ENCODE results near the gene ANKRD13A.

ANKRD13A gene

DNA sequence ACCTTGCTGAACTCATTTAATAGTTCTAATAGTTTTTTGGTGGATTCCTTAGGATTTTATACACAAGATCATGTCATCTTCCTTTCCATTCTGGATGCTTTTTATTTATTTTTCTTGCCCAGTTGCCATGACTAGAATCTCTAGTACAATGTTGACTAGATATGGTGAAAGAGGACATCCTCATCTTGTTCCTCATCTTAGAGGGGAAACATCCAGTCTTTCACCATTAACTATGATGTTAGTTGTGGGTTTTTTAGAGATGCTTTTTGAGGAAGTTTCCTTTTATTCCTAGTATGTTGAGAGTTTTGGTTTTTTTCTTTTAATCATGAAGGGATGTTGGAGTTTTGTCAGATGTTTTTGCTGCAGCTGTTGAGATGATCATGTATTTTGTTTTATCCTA is 8.7 kb downstream of the ANKRD13A start:
- DNase-seq (ENCODE audit: low spot score), result no peak

DNA sequence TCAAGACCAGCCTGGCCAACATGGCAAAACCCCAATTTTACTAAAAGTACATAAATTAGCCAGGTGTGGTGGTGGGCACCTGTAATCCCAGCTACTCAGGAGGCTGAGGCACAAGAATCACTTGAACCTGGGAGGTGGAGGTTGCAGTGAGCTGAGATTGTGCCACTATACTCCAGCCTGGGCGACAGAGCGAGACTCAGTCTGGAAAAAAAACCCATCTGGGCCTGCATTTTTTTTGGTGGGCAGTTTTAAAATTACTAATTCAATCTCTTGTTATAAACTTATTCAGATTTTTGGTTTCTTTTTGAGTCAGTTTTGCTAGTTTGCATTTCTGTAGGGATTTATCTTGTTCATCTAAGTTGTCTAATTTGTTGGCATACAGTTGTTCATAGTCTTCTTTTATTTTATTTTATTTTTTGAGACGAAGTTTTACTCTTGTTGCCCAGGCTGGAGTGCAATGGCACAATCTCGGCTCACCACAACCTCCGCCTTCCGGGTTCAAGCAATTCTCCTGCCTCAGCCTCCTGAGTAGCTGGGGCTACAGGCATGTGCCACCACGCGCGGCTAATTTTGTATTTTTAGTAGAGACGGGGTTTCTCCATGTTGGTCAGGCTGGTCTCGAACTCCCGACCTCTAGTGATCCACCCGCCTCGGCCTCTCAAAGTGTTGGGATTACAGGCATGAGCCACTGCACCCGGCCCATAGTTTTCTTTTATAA is 9.6 kb downstream of the ANKRD13A start:
- peak; percentile 76 for DNase-seq (ENCODE audit: low spot score)

DNA sequence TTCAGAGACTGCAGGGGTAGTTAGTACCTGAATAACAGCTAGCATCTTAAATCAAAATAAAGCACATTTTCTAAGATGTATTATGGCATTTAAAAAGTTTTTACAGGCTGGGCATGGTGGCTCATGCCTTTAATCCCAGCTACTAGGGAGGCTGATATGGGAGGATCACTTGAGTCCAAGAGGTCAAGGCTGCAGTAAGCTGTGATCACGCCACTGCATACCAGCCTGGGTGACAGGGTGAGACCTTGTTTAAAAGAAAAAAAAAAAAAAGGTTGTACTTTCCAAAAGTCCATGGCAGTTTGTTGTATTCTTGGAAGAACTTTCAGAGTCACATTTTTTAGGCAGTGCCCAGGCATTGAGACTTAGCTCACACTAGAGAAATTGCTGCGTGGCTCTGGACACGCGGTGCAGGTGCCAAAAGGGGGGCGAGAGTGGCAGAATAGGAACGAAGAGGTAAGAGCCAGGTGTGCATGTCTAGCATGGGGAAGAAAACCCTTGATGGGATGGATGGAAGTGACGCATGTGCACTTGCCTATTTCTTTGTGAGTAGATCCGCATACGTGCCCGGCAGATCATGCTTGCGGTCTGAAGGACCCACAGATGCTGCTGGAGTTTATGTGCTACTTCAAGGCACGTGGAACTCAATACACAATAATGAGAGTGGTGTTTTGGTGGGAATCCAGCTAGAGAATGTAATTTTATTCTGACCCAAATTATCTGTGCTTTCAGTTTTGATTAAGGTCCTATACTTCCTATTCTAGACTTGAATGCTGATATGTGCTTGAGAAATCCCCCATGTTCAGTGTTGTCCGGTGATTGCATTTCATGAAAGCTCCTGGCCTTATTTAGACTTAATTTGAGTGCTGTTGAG is 11.9 kb downstream of the ANKRD13A start:
- DNase-seq (ENCODE audit: low spot score), result peak; percentile 29

DNA sequence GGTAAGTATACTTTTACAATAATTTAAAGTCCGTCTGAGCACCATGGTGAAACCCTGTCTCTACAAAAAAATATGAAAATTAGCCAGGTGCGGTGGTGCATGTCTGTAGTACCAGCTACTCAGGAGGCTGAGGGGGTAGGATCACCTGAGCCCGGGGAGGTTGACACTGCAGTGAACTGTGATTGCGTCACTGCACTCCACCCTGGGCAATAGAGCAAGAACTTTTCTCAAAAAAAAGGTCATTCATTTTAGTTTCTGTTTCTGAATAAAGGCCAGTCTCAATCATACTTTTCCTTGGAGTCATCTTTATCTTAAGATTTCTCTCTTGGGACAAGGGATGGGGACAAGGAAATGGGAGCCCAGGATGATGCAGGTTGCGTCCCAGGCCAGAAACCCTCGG is 12.9 kb downstream of the ANKRD13A start:
- no peak for DNase-seq (ENCODE audit: low spot score)

DNA sequence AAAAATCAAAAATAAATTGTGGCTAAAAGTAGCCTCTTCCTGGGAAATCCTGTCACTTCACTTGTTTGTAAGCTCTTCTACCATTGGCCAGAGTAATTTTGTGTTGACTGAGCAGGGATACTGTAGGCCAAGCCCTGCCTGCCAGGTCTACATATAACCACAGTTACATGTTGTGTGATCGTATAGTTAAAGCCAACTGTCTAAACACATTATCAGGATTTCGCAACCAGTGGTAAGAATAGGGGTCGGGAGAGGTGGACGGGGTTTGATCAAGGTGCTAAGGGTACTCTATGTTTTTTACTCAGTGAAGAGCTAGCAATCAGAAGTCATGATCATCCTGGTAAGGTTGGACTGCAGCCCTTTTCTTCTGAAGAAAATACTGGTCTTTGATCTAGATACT is 13.4 kb downstream of the ANKRD13A start:
- DNase-seq (ENCODE audit: low spot score), result peak; percentile 27

DNA sequence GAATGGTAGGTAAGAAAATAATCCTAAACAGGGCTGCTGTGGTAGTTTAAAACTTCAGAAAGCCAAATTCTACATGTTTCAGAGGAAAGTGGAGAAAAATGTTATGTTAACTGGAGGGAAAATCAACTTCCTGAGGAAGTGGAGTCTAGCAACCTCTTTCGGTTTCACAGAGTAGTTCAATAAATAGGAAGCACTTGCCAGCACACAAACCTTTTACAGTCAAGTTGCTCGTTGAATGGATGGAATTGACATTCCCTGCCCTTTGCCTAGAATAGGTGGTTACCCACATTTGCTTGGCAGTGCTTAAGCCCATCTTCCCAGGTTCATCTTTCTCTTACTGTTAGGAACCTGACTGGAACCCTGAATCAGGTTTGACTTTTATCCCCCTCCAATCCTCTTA is 15.9 kb downstream of the ANKRD13A start:
- peak; percentile 35 for DNase-seq (ENCODE audit: low spot score)

DNA sequence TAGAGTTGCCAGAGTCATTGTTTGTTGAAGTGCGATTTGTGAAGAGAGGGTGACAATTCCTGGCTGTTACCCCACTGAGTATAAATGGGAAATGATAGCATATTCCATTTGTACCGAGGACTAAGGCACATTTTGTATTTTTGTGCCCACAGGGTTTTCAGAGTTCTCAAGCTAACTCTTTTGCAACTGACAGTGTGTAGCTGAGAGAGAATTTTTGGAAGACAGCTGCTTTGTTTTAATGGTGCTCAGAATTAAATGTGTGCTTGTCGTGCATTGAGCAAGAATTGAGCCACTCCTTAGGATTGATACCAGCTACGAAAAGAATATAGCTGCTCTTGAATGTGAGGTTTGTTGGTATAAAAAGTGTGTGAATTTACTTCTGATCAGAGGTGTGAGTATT is 21.7 kb downstream of the ANKRD13A start:
- DNase-seq (ENCODE audit: low spot score), result no peak

DNA sequence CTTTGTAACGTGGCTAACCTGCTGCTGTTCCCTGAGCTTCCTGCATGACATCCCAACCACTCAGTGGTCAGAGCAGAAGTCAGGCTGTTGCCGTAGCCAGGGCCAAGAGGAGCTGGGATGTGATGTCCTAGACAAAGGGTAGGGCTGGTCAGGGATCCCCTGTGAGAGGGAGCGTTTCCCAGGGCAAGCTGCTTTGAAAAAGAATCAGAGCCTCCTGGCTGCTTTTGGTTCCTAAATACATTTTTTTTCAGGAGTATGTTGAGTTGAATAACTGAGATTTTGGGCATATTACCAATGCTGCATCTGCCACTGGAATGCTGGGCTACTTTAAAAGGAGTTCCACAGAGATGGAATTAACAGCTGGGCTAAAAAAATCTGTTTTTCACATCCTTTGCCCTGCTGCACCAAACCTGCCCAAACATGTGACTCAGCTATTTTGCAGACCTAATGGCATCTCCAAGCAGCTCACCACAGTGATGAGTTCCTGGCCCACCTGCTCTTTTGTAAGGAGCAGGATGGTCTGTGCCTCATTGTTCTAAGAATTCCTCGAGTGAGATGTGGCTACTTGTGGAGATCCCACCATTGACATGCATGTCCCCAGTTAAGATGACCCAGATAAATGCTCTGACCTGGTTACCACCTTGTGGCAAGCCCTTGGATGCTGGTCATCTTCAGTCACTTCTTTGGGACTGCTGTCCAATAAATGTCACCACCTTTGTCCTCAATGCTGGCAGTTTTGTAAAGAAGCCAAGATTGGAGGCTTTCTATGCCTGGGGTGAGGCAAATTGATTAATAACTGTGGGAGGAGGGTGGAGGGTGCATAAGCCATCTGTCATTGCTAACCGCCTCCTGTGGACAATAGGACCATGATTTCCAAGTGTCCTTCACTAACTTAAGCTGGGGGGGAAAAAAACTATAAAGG is 24.1 kb downstream of the ANKRD13A start:
- no peak for DNase-seq (ENCODE audit: low spot score)

DNA sequence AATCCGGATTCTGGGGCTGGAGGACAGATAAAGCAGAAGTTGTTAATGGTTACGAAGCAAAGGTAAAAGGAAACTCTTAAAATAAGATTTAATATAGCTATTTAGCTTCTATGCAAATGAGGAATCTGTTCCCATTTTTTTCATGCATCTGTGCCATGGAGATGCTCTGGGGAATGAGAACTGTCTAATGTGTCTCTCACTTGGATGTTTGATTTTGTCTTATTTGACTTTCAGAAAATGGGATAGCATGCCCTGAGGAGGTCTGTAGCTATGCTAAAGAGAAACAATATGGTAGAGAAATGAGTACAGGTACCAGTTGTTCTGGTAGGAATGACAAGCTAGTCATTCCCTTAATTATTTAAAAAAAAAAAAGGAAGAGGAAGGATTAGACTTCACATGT is 24.8 kb downstream of the ANKRD13A start:
- DNase-seq (ENCODE audit: low spot score), result no peak

DNA sequence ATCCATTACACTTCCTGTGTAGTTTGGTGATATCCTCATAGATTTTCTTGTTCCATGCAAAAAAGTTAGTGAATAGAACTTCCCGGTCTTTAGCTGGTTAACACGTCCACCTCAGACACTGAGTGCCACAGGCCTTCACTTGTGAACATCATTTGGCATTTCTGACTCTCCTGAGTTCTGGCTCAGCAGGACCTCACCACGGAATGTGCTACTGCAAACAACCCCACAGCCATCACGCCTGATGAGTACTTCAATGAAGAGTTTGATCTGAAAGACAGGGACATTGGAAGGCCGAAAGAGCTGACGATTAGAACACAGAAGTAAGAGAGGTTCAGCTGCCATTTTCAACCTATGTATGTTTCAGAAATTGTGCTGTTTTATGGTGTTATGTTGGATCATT is 29.1 kb downstream of the ANKRD13A start:
- no peak for DNase-seq (ENCODE audit: low spot score)

DNA sequence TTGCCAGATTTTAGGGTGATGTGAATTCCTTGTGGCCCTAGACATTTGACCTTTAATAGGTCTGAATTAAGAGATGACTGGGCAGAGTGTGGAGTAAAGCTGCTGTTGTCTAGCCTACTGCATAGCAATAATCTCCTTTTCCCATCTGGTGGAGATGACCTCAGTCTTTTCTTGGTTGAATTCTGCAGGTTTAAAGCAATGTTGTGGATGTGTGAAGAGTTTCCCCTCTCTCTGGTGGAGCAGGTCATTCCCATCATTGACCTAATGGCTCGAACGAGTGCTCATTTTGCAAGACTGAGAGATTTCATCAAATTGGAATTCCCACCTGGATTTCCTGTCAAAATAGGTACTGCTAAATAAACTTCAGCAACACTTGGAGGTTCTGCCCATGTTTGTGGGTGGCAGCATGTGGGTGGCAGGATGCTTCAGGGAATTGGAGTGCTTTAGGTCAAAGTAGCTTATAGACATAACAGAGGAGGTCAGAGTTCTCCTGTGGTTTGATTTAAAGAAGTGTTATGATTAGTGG is 30.1 kb downstream of the ANKRD13A start:
- no peak for DNase-seq (ENCODE audit: low spot score)

DNA sequence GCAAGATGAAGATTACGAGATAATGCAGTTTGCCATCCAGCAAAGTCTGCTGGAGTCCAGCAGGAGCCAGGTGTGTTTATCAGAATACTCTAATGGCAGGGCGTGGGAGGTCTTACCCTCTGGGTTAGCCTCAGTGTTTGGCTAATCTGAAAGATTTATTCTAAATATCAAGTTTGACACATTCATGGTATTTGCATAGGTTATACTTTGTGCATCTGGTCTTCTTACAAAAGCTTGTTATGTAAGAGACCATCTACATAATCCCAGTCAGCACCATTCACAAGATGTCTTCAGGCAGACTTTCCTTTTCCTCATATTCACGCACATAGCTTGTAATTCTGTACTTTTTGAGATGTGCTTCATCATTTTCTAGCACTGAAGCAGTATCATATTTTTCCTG is 34.7 kb downstream of the ANKRD13A start:
- no peak for DNase-seq (ENCODE audit: low spot score)

DNA sequence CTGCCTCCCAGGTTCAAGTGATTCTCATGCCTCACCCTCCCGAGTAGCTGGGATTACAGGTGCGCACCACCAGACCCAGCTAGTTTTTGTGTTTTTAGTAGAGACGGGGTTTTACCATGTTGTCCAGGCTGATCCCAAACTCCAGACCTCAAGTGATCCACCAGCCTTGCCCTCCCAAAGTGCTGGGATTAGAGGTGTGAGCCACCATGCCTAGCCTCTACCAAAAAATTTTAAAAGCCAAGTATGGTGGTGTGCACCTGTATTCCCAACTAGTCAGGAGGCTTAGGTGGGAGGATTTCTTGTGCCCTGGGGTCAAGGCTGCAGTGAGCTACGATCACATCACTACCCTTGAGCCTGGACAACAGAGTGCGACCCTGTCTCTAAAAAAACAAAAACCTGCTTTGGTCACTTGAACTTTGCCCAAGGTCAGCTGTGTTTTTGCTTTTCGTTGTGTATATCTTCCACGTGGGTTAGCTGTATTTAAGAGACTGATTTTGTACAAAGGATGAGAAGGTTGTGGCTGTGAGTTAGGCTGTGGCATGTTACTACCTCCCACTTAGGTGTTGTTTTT is 36.4 kb downstream of the ANKRD13A start:
- DNase-seq (ENCODE audit: low spot score), result no peak

DNA sequence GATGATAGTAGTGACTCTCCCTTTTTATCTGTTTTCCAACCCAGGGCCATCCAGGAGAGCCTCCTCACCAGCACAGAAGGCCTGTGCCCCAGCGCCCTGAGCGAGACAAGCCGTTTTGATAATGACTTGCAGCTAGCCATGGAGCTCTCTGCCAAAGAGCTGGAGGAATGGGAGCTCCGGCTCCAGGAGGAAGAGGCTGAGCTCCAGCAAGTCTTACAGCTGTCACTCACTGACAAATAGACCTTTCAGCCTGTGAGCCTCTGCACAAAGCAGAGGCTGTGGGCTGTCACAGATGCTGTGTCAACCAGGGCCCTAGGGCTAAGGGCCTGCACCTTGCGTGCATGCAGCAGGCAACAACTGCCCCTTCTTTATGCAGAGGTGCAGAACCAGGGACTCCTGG is 38.1 kb downstream of the ANKRD13A start:
- DNase-seq (ENCODE audit: low spot score), result no peak

DNA sequence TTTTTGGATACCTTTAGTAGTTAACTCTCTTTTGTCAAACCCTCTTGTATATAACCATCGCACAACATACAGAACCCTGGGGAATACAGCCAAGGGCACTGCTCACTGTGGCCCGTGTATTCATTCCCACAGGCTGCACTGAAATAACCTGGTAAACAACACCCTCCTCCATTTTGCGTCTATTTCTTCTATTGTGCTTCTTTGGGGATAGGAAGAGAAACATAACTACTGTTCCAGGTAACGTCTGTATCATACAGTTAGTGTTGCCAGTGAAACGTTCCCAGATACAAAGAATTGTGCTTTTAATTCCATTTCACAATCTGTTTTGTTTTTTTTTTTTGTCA is 39.5 kb downstream of the ANKRD13A start:
- DNase-seq (ENCODE audit: low spot score), result no peak

DNA sequence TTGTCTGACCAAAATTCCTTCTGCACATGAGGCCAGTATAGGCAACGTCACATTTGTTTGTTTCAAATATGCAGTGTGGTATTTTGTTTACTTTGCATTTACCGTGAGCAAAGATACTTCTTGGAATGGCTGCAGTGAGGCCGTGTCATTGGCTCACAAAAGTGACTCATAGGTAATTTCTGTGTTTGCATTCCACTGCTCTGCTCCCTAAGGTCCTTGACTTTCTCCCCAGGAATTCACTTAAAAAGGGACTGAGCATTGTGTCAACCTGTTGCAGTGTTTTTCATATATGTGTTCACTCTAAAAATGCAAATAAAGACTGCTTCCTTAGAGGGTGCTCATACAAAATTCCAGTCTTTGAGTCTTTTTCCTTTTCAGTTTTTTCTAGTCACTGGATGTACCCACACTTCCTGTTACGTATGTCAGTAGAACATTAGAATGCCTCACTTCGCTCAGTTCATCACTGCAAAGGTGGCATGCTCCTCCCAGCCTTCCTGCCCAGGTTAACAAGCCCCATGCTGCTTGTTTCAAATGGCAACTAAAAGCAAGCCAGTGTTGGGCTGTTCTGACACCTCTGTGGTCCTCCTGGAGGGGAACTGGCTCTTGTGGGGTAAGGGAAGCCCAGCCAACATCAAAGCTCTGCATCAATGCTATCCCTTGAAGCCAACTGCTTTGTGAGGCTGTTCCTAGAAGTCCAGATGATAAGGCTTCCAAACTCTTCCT is 40.0 kb downstream of the ANKRD13A start:
- DNase-seq (ENCODE audit: low spot score), result no peak

DNA sequence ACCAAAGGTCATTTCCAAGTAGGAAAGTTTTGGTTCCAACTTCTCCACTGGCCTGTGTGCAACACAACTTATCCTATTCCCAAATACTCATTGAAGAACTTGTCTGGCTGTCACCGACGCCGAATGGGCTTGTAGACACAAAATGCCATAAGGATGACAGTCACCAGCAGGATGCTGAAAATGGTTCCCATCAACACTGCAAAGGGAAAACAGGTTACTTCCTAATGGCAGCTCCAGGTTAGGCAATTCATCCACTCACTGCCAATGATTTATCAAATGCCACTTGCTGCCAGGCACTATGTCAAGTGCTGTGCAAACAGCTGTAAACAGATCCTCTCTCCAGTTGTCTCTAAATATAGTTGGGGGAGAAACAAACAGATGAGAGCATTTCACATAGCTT is 43.0 kb downstream of the ANKRD13A start:
- no peak for DNase-seq (ENCODE audit: low spot score)

DNA sequence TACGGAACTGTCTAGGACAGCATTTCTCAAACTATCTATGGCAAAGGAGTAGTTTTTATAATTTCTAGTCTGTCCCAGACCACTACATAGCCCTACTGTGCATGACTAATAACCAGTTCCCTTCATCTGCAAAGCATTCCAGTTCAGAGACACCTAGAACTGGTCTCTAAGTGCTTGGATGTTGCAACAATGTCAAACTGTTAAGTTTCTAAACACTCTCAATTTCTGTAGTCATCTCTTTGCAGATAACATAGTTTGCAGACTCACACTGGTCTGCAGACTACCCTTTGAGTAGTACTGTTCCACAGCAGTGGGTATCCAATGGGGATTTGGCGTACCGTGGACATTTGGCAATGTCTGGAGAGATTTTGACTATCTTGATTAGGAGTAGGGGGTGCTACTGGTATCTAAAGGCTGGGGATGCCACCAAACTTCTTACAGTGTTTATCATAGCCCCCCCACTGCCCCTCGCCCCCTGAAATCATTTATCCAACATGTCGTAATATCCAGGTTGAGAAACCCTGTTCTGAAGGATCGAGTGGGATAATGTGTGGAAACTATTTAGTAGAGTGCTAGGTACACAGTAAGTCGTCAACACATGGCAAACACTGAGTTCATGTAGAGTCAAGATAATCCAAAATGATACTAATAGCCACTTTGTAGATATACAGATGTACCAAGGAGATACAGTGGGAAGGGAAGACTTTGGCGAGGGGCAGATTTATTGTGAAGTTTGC is 47.4 kb downstream of the ANKRD13A start:
- no peak for DNase-seq (ENCODE audit: low spot score)

DNA sequence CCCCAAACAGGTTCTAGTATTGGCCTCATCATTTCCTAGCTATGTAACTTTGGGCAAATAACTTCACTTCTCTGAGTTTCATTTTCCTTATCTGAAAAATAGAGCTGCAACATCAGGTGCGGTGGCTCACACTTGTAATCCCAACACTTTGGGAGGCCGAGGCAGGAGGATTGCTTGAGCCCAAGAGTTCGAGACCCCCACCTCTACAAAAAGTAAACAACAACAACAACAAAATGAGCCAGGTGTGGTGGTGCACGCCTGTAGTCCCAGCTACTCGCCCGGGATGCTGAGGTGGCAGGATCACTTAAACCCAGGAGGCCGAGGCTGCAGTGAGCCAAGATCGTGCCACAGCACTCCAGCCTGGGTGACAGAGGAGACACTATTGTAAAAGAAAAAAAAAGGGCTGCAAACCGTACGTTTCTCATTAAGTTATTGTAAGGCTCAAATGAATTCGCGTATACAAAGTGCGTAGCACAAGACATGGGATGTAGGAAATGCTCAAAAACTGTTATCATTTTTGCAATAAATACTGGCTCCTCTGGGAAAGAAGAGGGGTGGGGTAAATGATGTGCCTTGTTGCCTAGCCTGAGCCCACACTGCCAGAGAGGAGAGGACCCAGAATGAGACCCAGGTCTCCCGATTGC is 48.2 kb downstream of the ANKRD13A start:
- no peak for DNase-seq (ENCODE audit: low spot score)

All from activated CD4-positive, alpha-beta T cell treated with anti-CD3 and anti-CD28 coated beads, Interleukin-2, Interleukin-4, amounts not matched to agents 100 ng/mL and 50 ng/mL, durations not matched to agents 16 hours and 8 hours (primary cell).